G401 (cell line): ENCODE measurements around the gene SETBP1. TPM values are rescaled to one million over a fixed set of nuclear protein-coding genes. Genes with fewer than 3 reads are reported as not detected.

Source experiments
- DNase-seq: peaks from one replicate; pipeline ENCODE4 v3.0.0-alpha.2; 2015; ENCODE audit warnings: low spot score
- in situ Hi-C: cut with HindIII; loops from 2 replicates; pipeline ENCODE4 v1.10.0; 2016; ENCODE audit warnings: low sequenced_read_pairs, mixed read lengths
- total RNA-seq: library from RNA; depleted of rRNA; stranded (reverse); fragments of >200 nt; shearing (Covaris generic); gene quantifications from 2 replicates; pipeline ENCODE4 v1.2.3, GENCODE V29; 2014

Gene SETBP1
- total RNA-seq, 1 experiment from 2014 or later = not detected

DNA sequence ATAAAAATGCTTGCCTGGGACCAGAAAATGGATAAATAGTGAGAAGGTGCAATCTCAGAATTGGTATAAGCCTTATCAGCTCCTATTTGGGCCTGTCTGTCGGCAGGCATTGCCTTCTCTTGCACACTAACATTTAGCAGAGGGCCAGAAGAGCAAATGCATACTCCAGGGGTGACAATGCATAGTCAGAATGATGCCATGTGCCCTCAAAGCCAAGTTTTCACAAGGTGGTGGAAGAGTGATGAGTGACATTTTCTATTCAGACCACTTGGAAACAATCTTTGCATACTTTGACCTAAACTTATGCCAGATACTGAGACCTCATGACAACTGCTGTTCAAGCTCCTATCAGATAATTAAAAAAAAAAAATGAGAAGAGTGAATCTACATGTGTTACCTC lies 276.3 kb downstream of the SETBP1 start:
- in situ Hi-C loops = no loop called here
- DNase-seq = no peak

DNA sequence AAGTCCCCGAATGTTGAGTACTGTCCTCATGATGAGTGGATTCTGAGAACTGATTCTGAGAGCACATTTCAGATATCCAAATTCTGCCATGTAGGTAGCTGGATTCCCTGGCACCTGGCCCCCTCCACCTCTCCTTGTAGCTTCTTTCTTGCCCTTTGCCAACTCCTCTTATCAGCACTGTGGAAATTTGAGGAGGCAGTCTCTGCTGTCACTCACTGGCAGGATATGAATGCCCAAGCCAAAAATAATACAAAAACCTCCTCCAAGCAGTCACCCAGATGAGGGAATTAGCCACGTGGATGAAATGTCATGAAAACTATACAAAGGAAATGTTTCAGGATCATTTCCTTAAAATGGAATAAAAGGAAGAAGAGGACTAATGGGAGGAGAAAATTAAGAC lies 276.8 kb downstream of the SETBP1 start:
- peak; percentile 48 for DNase-seq
- in situ Hi-C loops = no loop called here

DNA sequence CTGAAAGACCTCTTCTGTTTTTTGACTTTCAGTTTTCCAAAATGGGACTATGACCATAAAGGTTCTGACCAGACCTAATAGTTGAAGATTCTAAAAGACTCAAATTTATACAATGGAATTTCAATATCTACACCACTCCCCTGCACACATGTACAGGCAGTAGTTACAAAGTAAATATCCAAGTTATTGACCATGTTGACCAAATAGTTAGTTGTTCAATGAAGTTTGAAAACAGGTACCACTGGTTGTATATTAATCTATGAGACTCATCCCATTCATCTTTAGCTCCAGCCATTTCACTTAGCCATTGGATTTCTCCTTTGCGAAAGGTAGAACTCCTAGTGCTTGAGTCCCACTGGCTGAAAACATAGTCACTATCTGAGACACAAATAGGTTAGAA lies 277.4 kb downstream of the SETBP1 start:
- in situ Hi-C loops = no loop called here

DNA sequence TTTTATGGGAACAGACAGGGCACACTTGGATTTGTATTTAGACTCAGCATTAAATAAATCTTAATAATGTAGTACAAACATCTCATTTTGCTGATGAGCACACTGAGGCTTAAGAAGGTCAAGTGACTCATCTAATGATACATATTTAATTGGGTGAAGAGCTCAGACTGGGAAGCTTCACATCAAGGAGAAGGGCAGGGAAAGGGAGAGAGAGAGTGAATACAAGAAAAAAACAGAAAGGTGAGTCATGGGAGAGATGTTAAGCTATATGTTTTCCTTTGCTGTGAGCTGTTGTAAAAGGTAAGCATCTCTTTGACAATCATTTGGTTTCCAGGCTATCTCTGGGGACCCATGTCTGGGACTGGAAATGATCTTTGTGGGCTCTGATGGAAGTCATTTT lies 277.8 kb downstream of the SETBP1 start:
- in situ Hi-C loops = no loop called here

More for the DNA sequence above, 277.4 kb downstream of the SETBP1 start:
- DNase-seq = no peak

DNA sequence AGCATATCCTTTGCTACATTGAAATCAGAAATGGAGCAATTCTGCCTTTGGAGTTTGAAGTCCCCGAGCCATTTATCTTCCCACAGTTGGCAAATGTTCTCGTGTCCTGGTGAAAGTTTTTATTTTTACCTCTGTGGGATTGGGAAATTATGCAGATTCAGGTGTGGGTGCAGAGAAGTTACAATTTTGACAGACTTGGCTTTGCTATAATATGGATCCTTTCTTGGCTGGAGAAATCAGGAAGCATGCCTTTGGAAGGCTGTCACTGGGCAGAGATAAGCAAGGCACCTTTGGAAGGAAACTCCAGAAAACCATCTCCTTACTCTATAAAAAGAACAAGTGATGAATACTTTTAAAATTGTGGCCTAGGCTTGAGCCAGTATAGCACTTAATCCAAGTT lies 278.3 kb downstream of the SETBP1 start:
- in situ Hi-C loops = no loop called here
- no peak for DNase-seq

More for the DNA sequence above, 277.8 kb downstream of the SETBP1 start:
- no peak for DNase-seq

DNA sequence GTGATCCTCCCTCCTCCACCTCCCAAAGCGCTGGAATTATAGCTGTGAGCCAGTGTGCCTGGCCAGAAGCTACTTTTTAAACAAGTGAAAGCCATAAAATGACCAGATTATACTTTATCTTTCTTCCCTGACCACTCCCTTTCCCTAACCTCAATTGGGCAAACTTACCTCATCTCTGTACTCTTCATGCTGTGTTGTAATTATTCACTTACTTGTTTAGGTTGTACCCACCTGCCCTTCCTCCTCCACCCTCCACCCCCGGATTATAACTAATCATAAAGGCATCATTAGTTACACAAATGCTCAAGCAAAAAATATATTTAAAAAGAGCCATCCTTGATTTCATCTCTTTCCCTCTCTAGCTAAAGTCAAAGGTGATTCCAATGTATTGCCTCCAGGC lies 279.9 kb downstream of the SETBP1 start:
- in situ Hi-C loops = no loop called here

DNA sequence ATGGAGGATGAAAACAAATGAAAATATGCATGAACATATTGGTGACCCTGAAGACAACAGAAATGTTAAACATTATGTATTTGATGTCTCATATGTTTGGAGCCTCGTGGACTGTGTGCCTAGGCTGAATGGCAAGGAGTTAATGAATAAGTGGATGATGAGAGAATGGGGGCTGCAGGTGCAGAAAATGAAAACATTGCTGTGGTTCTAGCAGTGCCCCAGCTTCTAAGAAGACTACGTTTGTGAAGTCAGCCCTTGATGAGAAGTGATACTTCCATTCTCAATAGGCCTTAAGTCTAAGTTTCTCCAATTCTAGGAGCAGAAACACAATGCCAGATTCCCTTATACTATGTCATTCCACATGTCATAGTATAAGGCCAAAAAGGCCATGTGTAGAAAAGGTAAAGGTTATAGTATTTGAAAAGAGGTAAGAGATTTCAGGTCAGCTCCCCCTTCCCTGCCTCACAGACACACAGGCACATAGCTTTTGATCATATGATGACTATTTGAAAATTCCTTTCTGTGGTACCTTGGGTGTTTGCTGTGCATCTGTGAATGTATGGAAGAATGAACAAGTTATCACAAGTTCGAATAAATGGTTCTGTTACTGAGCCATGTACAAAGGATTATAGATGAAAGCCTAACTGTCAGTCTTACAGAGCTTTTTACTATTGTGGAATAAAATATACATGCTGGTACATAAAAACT lies 280.8 kb downstream of the SETBP1 start:
- DNase-seq = no peak
- in situ Hi-C loops = no loop called here

More for the DNA sequence above, 279.9 kb downstream of the SETBP1 start:
- DNase-seq = no peak

DNA sequence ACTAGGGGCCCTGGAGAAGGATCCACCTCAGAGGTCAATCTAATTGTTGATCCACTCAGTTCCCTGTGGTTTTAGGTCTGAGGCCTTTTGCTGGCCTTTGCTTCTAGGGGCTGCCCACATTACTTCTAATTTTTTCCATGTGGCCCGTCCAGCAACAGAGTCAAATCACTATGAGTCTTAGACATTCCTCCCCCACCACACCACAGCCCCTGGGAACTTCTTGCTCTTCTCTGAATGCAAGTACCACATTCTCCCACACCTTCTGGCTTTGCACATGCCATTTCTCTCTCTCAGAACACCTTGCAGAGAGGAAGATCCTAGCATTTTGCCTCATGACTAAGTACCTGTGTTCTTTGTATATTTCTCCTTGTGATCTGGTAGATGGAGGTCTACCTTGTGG lies 286.9 kb downstream of the SETBP1 start:
- in situ Hi-C loops = no loop called here
- no peak for DNase-seq

DNA sequence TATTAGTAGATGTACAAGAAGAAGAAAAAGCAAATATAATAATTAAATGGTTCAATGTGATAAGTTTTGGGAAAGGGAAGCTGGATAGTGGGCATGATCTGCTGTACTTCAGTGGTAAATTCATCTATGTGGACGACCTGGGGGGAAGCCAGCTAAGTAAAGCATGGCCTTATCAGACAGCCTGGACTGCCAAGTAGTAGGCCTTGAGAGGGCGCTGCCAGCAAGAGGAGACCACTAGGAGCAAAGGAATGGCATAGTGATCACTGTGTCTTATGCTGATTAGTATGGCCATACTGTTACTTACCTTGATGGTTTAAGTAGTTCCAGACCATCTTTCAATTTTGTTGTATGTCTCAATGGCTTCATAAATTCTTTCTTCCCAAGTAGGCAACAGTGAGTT lies 287.6 kb downstream of the SETBP1 start:
- in situ Hi-C loops = no loop called here
- no peak for DNase-seq

DNA sequence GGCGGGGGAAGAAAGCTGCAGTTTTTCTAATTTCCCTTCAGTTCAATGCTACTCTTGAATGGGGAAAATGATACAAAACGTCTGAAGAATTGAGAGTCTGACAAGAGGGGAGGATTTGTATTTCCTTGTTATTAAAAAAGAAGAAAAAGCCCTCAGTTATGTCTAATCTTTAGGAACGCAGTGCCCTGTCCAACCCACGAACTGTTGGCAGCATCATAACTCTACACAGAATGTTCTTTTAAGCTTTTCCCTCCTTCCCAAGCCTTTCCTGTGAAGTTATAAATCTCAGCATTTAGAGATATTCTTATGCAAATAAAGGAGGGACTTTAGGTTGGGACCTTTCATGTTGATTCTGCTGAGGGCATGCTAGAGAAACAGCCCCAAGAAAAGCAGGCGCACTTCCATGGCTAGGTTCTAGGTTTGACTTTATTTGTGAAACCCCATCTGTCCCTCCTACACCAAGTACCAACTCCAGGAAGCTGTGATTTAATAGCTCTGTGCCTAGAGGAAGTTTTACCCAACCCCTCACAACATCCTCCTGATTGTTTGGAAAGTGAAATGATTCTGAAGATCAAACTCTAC lies 288.6 kb downstream of the SETBP1 start:
- in situ Hi-C loops = no loop called here
- no peak for DNase-seq

DNA sequence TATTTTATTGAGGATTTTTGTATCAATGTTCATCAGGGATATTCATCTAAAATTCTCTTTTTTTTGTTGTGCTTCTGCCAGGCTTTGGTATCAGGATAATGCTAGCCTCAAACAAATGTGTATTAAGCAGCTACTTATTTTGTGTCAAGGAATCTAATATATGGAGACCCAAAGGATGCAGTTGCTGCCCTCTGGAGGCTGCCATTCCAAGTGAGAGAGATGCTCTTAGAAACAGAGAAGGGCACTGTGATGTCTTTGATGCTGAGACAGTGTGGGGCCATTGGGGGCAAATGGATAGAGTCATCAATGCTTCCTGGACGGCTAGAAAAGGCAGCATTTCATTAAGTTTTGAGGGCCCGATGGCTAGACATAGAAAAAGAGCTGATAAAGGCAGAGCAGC lies 292.6 kb downstream of the SETBP1 start:
- DNase-seq = no peak
- in situ Hi-C loops = no loop called here

DNA sequence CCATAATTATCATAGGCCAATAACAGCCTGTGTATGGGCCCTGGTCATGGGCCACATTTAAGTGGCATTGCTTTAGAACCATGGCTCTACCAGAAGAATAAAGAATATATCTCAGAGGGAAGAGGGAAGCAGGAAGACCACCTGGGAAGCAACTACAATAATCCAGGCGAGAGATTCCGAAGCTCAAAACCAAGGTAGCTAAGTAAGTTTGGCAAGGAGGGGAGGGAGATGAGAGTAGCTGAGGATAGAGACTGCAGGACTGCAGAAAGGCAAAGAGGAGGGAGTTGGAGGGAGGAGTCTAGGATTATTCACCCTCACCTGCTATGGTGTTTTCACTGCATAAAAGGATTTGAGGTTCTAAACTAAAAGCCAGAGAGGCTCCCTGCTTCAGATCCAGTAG lies 293.5 kb downstream of the SETBP1 start:
- in situ Hi-C loops = no loop called here
- no peak for DNase-seq

DNA sequence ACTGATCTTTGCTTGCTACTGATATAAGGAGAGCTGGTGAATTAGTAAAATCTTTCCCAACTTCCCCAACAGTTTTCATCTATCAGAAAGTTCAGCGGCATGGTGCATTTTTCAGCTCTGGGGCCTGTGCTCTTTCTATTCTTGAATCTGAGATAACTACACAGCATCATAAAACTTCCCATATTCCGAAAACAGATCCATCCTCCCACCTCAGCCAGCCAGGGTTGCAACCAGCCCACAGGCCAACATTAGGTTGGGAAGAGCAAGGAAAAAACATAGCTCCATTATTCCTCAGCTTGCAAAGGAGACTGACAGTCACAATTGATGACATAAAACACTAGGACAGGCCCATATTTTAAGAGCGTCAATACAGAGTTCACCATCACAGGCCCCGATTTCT lies 297.2 kb downstream of the SETBP1 start:
- no peak for DNase-seq
- in situ Hi-C loops = no loop called here

DNA sequence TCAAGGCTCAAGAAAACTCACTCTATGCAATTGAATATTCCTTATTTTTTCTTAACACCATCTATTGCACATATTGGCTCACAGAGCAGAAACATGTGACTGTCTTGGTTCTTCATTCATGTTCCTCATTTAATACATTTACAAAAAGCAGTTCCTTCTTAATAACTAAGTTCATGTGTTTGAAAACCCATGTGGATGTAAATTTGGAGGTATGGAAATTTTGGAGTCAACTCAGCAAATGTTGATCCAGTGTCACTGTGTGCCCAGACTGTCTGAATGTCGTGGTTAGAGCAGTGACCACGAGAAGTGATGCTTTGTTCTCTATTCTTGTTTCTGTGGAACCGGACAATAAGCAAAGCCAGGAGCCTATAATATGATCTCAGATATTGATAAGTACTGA lies 299.1 kb downstream of the SETBP1 start:
- in situ Hi-C loops = no loop called here
- no peak for DNase-seq

DNA sequence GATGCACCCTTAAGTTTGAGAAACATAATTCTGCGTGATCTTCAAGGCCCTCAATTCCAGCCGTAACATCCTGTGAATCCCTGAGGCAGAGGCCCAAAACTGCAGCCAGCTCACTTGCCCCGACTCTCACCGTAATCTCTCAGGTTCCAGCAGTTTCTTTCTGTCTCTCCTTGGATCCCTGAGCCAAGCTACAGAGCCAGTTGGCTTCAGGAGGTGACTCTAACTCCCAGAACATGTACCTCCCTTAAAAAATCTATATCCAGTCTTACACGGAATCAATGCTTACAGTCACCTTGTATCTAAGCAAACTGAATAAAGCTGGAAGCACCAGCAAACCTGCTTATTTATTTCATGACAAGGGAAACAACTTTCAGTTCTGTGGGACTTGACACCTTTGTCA lies 300.4 kb downstream of the SETBP1 start:
- in situ Hi-C loops = no loop called here
- no peak for DNase-seq

DNA sequence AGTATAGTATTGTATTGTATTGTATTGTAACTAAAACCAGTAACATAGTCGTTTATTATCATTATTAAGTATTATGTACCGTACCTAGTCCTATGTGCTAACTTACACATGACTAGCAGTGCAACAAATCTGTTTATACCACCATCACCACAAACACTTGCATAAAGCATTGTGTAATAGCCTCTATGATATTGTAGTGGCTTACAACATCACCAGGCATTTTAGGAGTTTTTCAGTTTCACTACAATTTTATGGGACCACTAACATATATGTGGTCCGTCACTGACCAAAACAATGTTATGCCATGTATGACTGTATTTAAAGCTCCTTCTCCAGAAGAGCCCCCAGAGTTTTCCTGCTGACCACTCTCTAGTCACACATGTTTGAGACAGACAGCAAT lies 306.2 kb downstream of the SETBP1 start:
- DNase-seq = no peak
- in situ Hi-C loops = no loop called here

DNA sequence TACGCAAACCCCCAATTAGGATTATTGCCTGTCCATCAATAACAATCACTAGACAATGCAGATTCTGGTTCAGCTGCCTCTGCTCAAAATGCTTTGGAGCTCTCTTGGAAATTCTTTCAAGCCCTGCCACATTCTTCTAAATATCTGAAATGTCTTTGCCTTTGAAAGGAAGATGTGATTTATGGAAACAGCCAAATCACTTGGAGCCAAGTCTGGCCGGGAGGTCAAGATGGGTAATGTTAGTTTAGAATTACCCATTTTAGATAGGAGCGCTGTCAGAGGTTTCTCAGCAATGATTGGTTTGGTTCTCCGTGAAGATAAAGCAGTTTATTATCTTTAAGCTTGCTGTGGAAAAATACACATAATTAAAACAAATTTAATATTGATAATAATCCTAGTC lies 306.7 kb downstream of the SETBP1 start:
- in situ Hi-C loops = no loop called here
- no peak for DNase-seq

DNA sequence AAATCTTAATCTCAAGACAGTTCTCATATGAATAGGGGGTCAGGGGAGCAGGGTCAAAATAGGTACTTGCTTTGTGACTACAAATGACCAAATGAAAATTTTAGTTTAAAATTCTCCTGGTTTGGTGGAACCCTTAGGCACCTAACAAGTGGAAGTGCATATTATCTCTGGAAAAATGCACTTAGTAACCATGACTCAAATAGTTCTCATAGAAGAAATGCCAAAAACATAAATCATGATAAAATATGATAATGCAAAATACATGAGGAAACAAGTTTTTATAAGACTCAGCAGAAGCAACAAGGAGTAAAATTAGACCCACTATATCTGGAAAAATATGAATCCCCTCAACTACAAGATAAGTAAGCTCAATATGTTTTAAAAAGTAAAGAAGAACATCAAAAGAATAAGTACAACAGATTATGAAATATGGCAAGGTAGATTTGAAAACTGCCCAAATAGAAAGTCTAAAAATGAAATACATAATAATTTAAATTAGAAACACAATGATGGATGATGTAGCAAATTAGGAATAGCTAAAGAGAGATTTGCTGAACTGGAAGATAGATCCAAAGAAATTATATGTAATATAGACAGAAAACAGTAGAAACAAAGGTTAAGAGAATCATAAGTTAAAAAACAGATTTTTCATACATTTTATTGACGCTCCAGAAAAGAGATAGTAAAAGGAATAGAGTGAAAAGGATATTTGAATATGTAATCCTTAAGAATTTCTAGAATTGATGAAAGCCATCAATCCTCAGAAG lies 308.3 kb downstream of the SETBP1 start:
- in situ Hi-C loops = no loop called here

DNA sequence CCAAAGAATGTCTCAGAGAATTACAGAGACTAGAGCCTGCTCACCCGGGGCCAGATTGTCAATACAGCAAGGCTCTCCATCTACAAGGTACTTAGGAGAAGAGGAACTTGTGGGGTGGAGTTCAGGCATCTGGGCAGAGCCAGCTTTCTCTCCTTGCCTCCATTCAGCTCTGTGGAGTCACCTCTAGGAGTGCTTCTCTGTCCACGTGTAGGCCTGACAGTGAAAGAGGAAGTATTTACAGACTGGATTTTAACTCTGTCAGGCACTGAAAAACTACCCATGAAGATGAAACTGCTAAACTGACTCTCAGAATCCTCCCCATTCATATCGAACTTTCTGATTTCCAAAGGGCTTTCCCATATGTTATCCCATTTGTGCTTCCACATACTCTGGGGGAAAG lies 315.6 kb downstream of the SETBP1 start:
- DNase-seq = no peak
- in situ Hi-C loops = no loop called here

More for the DNA sequence above, 308.3 kb downstream of the SETBP1 start:
- DNase-seq = no peak

DNA sequence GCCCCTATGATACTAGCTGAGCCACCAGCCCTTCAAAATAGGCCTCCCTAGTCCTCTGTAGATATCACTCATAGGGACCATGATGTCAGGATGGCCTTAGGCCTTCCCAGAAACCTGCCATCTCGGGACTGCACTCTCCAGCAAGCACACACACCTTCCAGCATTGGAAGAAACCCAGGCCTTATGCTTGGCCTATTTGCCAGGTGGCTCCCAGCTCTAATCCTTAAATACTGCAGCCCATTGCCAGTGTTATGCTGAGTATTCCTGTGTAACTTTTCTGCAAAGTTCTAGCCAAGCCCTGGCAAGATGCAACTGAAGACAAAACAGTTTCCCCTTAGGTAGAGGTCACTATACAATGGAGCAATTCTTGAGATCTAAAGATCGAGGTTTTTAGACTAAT lies 316.5 kb downstream of the SETBP1 start:
- in situ Hi-C loops = no loop called here
- peak; percentile 81 for DNase-seq
